ENCODE measurements around the gene MVB12A.

The MVB12A gene

GRCh38 chr19:17419621-17420474 is at the start of gene MVB12A:
MVB12A (plus strand) TSS chr19:17420047; CDS start chr19:17420136, 89 bp downstream.
- DNase-seq, result peak; percentile 93

DNA sequence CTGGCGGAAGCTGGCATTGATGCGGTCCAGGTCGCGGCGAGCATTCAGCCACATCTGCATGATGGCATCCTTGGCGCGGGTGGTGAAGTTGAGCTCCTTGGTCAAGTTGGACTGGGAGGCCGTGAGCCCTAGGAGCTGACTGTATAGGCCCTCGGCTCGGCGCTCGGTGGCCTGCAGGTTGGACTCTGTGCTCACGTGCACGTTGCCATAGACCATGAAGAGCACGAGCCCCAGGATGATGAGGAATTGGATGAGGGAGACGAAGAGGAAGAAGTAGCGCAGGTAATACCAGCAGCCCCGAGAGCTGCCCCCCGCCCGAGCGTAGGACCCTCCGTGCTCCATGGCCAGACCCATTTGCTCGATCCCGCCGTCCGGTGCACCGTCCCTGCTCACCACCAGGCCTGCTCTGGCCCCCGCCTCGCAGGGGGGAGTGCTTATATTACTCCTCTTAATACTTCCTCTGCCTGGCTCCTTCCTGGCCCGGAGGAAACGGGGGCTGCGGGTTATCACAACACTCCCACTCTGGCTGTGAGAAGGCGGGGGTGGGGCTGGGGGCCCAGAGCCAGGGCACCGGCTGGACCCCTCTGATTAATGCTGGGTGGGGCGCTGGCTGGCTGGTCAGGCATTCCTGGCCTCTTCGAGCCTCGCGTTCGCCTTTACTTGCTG is 42.8 kb upstream of the MVB12A start, which contains the start of gene PLVAP:
TSS of gene PLVAP (minus strand) at position 408 of the 666 bp plus-strand sequence. CDS start at position 354, 54 bp downstream.
- DNase-seq, result no peak

DNA sequence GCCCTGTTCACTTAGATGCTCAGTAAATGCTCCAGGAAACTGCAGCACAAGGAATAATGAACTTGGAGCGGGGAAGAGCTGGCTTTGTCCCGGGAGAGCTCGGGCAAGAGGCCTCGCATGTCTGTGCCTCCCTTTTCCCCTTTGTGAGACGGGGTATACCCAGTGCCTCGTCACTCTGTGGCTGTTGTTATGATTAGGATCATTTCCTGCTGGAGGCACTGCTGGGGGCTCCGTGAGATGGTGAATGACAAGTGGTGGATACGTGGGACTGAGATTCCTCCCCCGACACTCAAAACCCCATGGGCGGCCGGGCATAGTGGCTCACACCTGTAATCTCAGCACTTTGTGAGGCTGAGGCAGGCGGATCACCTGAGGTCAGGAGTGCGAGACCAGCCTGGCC is 41.6 kb upstream of the MVB12A start:
- DNase-seq, result no peak

DNA sequence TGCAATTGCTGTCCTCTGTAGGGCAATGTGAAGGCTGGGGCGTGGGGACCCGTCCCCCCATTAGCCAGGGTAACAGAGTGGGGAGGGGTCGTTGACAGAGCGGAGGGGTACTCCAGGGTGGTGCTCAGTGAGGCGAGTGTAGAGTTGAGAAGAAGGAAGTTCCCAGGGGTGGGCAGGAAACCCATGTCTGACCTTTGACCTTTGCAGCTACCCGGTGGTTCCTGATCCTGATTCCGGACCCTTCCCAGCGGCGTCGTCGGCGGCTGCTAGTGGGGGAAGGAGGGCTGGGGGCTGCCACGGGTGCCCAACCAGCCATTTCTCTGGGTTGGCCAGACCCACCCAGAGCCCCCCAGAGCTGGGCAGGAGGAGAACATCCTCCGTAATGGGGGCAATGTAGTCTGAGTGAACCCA is 40.6 kb upstream of the MVB12A start:
- DNase-seq, result no peak

DNA sequence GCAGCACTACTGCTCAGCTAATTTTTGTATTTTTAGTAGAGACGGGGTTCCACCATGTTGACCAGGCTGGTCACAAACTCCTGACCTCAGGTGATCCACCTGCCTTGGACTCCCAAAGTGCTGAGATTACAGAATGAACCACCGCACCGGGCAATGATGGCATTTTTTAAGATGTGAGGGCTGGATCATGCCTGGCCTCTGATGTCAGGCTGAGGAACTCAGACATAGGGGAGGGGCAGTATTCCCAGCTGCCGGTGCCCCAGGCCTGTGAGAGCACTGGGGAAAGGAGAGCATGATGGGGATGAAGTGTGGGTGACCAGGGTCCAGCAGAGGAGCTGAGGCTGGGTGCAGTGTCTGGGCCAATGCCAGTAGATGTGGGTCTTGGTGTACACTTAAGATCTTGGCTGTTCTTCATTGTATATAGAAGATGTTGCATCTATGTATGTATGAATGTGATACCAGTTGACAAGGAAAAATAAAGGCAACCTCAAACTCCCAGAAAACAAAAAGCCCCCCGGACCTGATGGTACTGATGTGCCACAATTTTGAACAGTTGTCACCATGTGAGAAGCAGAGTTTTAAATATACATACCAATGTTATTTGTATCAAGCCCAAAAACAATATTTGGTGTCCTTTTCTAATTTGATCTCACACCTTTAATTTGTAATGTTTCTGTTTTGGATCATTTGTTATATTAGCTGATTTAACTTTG is 39.3 kb upstream of the MVB12A start:
- DNase-seq, result no peak

DNA sequence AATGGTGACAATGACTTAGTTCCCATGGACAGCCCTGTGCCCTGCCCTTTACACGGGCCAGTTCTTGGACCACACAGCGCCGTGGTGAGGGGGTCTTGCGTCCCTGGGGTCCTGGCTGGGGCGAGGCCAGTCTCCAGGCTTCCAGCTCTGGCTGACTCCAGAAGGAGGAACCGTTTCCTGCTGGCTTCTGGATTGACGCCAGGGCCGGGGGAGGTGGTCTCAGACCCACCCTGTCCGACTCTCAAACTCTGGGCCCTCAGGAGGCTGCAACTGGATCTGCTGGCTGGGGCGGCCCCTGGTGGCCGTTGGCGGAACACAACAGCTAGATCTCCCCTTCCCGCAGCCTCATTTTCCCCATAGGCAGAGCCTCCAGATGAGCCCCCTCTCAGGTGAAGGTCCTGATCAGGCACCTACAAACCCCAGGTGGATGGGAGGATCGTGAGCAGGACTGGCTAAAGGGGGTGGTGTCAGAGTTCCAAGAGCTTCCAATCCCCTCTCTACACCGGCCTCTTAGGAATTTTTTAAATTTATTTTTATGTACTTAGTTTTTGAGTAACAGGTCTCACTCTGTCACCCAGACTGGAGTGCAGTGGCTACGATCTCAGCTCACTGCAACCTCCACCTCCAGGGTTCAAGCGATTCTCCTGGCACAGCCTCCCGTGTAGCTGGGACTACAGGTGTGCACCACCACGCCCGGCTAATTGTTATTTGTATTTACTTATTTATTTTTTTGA is 33.8 kb upstream of the MVB12A start:
- DNase-seq, result peak; percentile 8

GRCh38 chr19:17389288-17389687 is 30.6 kb upstream of the MVB12A start:
- DNase-seq, result no peak

DNA sequence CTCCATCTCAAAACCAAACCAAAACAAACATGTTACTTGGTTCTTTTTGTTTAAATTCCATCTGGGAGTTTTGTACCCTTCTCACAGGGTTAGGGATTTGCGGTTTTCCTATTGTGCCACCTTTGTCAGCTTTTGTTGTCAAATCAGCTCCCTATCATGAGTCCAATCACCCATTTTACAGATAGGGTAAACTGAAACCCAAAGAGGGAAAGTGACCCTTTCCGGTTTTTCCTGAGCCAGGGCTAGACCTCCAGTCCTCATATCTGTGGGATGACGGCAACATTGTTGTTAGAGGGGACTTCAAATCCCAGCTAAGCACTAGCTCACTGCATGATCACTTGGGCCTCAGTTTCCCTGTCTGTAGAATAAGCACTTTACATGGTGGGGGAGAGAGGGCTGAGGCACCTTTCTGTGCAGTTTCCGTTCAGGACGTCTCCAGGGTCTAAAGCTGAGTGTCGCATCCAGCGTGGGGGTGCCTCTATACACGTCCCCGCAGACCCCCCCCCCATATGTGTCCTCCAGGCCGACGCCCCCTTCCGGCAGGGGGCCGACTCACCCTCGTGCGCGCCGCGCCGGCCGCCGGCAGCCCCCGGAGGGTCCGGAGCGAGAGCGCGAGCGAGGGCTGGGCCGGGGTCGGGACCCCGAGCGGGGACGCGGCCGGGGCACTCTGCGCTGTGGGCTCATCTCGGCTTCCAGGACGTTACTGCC is 29.7 kb upstream of the MVB12A start:
- DNase-seq, result no peak

DNA sequence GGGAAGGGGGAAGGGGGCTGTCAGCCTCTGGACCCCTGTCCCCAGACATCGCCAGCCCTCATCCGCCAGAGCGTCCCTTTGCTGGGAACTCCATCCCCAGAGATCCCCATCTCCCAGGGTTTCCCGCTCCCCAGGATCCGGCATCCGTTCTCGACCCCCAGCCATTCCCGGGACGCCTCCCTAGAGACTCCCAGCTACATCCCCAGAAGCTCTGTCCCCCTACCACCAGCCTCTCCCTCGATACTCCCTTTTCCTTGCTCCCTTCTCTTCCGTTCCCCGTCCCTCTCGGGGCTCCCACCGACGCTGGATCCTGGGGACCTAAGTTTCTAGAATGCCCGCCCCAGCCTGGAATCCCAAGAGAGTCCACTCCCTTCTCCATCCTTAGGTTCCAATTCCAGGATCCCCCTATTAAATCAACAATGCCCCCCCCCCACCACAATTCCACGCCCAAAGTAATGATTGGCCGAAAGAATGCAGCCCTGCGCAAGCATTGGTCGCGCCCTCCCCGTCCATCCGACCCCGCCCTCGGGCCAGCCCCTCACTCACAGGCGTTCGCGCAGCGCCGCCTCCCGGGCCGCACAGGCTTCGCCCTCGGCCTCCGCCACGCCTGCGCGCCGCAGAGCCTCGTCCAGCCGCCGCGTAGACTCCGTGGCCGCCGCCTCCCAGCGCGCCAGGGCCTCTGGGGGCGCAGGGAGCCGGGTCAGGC is 29.0 kb upstream of the MVB12A start:
- DNase-seq, result peak; percentile 67

DNA sequence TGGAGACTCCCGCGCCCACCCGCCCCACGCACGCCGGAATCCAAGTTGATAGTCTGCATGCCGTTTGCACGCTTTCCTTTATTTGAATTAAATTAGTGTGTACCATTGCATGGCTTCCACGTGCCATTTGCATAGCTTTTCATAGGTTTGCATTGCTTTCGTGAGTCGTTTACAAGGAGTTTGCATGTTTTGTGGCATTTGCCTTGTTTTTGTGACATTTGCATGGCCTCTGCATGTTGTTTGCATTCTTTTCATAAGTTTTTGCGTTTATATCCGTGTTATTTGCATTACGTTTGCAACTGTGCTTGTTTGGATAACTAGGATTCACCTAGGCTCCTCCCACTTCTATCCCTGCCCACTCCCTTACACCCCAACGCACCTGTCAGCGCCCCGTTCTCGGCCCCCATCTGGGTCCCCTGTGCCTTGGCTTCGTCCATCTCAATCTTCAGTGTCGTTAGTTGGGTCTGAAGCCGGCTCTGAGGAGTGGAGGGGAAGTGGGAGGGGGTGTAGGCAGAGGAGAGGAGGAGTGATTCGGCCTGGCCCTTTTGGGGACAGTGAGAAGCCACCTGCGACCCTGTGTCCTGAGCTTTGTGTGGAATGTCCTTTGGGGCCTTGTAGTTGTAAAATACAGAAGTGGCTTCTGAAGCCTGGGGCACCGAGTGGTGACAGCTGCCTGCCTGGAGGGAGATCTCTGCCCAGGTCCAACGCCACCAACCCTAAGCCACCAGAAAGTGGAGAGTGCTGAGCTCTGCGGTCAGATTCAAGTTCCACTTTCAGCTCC is 28.3 kb upstream of the MVB12A start:
- DNase-seq, result no peak

- DNase-seq, result no peak
Observed at GRCh38 chr19:17393002-17393401, 26.8 kb upstream of the MVB12A start.

GRCh38 chr19:17393914-17394313 is 25.9 kb upstream of the MVB12A start, which contains the start of gene CCDC194:
CCDC194 (minus strand) TSS chr19:17394196; CDS start chr19:17394158, 38 bp downstream.
- DNase-seq, result no peak

- DNase-seq, result no peak
Observed at GRCh38 chr19:17394891-17395415, 24.9 kb upstream of the MVB12A start.

GRCh38 chr19:17398902-17399527 is 20.8 kb upstream of the MVB12A start:
- DNase-seq, result no peak

GRCh38 chr19:17401628-17402027 is 18.2 kb upstream of the MVB12A start:
- no peak for DNase-seq

DNA sequence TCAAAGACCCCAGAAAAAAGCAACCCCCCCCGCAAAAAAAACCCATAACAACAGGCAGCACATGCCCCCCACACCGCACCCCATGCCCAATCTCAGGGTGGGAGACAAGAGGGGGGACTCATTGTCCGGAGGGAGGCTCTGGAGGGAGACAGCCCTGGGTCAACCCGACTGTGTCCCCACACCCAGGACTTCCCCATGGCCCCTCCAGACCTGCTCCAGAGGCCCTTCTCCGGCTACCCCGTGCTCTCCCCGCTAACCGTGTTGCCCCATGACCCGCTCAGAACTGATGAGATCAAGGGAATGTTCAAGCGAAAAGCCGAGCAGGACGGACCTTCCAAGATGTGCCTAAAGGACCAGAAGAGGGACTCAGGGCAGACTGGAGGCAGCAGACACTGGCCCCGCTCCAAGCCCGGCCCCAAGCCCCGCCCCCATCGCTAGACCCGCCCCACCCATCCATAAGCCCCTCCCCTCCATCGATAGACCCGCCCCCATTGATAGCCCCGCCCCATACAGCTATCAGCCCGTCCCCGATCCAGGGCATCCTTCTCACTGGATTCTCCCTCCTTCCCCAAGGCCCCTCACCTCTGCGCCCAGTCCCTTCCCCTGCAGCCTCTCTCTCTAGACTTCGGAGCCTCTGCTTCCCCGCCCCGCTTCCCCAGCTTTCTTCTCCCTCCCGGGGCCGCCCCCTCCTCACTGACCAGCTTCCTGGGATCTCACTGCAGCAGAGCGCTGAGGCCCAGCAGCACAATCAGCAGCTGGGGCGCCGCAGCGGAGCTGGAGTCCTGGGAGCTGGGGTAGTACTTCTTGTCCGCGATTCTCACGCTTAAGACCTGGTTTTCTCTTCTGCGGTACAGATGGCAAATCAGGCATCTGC is 16.6 kb upstream of the MVB12A start:
- DNase-seq, result no peak

GRCh38 chr19:17404015-17404414 is 15.8 kb upstream of the MVB12A start:
- no peak for DNase-seq

DNA sequence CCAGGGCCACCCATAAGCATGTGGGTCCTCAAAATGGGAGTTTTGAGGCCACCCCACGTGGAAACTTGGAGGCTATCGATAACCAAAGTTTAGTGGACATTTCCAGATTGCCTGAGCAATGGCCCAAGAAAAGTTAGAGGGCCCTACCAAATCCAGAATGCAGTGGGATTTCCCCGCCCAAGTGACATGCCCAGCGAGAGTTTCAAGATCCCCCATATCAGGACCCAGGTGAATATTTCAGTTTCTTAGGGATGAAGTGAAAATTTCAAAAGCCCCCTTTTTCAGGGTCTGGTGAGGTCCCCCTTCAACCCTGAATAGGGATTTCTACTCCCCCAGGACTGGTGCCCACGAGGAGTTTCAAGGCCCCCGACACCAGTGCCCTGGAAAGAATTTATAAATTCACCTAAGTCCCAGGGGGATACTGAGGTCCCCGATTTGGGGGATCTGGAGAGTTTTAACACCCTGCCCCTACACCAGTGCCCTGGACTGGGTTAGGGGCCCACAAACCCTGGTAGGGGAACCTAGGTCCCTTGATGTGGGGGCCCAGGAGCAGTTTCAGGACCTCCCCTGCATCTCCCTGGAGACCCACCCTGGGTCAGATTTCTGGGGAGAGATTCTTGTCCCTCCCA is 15.1 kb upstream of the MVB12A start:
- no peak for DNase-seq

Data from NCI-H1694 (cell line).